Esophagus muscularis mucosa (tissue), 3 donors: ENCODE data around the gene DEDD.

Experiments used
- POLR2A ChIP-seq: fragments of 450-650 bp; IDR thresholded peaks from one replicate; pipeline ENCODE4 v1.6.1; 2017; ENCODE audit warnings: antibody characterized with exemption, moderate library complexity, mild to moderate bottlenecking, low read depth
- TF ChIP-seq, protein P1 (sequence below), 3 experiments: fragments of 200-600 bp in 2 of 3; fragments of 450-650 bp in 1 of 3; sonication (generic) in 2 of 3; IDR thresholded peaks; one replicate each; pipeline ENCODE4 v1.5.1; 2017 to 2019; ENCODE audit warnings: antibody characterized with exemption in 3 of 3, mild to moderate bottlenecking in 2 of 3, moderate library complexity in 1 of 3

DNA sequence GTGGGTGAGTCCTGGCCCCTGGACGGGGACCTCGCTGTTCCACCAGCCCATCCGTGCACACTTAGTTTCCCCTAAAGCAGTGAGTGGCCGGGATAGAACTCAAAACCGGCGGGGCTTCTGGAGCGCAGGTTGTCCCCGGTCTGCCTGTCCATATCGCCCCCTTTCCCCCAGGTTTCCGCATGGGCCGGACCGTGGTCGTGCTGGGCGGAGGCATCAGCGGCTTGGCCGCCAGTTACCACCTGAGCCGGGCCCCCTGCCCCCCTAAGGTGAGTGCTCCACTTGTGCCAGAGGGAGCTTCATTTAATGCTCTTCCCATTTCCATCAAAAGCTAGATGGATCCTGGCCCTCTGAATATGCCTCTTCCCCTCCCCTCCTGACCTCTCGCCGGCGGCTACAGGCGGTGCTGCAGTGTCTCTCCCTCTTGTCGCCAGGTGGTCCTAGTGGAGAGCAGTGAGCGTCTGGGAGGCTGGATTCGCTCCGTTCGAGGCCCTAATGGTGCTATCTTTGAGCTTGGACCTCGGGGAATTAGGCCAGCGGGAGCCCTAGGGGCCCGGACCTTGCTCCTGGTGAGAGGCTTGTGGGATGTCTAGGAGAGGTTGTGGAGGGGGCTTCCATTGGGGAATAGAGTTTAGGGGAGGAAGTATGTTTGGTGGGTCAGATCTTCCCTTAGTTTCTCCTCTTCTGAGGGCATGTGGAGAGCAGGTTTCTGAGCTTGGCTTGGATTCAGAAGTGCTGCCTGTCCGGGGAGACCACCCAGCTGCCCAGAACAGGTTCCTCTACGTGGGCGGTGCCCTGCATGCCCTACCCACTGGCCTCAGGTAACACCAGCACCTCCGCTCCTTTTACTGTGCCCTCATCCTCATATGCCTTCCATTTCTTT, 34.4 kb upstream of the DEDD start:
- TF ChIP-seq, protein P1, sequence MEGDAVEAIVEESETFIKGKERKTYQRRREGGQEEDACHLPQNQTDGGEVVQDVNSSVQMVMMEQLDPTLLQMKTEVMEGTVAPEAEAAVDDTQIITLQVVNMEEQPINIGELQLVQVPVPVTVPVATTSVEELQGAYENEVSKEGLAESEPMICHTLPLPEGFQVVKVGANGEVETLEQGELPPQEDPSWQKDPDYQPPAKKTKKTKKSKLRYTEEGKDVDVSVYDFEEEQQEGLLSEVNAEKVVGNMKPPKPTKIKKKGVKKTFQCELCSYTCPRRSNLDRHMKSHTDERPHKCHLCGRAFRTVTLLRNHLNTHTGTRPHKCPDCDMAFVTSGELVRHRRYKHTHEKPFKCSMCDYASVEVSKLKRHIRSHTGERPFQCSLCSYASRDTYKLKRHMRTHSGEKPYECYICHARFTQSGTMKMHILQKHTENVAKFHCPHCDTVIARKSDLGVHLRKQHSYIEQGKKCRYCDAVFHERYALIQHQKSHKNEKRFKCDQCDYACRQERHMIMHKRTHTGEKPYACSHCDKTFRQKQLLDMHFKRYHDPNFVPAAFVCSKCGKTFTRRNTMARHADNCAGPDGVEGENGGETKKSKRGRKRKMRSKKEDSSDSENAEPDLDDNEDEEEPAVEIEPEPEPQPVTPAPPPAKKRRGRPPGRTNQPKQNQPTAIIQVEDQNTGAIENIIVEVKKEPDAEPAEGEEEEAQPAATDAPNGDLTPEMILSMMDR (IDR thresholded peaks at IDR 0.05), result no peak
- TF ChIP-seq POLR2A, result no peak
